NT2/D1 (cell line): ENCODE measurements around the gene P3H1.

Experiments
- DNase-seq: peaks from one replicate; pipeline ENCODE4 v3.0.0-alpha.2; 2011; ENCODE audit warnings: low read depth, low spot score
- H3K27me3 ChIP-seq: 2 replicates; pipeline ENCODE4 v1.6.0; 2011; ENCODE audit warnings: mild to moderate bottlenecking; ENCODE audit not compliant: insufficient read length, insufficient read depth
- H3K36me3 ChIP-seq: 2 replicates; pipeline ENCODE4 v1.6.1; 2011; ENCODE audit warnings: mild to moderate bottlenecking, low read length, mixed read lengths; ENCODE audit not compliant: insufficient read depth, insufficient read length
- H3K4me1 ChIP-seq: 2 replicates; pipeline ENCODE4 v1.5.1; 2011; ENCODE audit not compliant: insufficient read depth, insufficient read length
- H3K4me3 ChIP-seq: 2 replicates; pipeline ENCODE4 v1.5.1; 2011; ENCODE audit warnings: low read depth; ENCODE audit not compliant: insufficient read length
- H3K9ac ChIP-seq: 2 replicates; pipeline ENCODE4 v1.6.0; 2011; ENCODE audit warnings: low read depth; ENCODE audit not compliant: insufficient read length
- H3K9me3 ChIP-seq: 2 replicates; pipeline ENCODE4 v1.5.1; 2011; ENCODE audit warnings: mild to moderate bottlenecking, low read length; ENCODE audit not compliant: insufficient read depth
- SUZ12 ChIP-seq: IDR thresholded peaks from 2 replicates; pipeline ENCODE4 v1.6.1; 2011; ENCODE audit not compliant: insufficient read length, insufficient read depth; ENCODE audit errors: extremely low read depth
- YY1 ChIP-seq: IDR thresholded peaks from 2 replicates; pipeline ENCODE4 v1.6.1; 2011; ENCODE audit not compliant: insufficient read length, insufficient read depth
- ZNF274 ChIP-seq: IDR thresholded peaks from 2 replicates; pipeline ENCODE4 v1.6.1; 2011; ENCODE audit warnings: mild to moderate bottlenecking, low read depth, low read length

Gene P3H1

DNA sequence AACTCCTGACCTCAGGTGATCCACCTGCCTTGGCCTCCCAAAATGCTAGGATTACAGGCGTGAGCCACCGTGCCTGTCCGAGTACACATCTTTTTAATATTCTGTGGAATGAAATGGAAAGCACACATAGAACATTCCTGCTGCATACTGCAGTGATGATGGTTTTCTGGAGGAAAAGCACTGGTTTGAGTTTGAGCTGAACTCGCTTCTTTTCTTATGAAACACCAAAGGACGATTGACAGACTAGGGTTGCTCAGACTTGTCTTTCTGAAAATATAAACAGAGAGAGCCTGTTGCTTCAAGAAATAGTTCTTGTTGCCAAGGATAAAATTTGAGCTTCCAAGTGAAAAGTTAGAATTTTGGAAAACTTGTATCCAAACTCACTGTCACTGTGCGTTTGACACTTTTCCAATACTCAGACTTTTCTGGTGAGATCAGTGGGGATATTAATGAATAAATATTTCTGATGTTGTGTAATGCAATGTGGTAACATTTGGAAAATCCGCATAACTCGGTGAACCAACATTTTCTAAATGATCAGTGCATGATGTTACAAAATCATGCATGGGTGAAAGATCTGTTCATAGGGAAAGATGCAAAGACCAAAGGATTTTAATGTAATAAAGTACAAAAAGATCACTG is 35.1 kb upstream of the P3H1 start:
- Histone ChIP-seq H3K4me1 (no peaks in the 10 kb centered on the region), H3K4me3 (no peak overlapping the region), H3K36me3 (peaks cover 15% of the 10 kb centered on the region), H3K9me3 (peaks cover 20% of the 10 kb centered on the region; the same call in 1 of the 2 replicates), H3K9ac (no peak overlapping the region), H3K27me3 (no peaks in the 10 kb centered on the region)
- DNase-seq: no peak
- TF ChIP-seq ZNF274 (no peak), YY1 (no peak), SUZ12 (no peak)

DNA sequence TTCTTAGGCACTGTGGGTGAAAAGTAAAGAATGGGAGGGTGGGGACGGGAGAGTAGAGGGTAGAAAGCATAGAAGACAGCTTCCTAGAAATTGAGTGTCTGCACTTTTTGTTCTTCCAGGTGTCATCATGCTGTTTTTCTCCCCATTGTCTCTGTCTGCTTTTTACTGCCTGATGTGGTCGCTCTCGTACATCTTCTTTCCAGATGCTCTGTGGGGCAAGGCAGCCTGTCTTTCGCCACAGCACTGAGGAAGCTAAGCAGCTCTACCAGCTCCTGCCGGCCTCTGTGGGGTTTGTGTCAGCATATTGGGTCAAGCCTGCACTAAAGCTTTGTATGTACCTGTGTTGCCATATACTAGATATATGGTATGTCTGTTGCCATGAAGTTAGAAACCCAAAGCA is 31.2 kb upstream of the P3H1 start:
- DNase-seq: no peak
- Histone ChIP-seq H3K4me3 (no peak overlapping the region), H3K4me1 (no peaks in the 10 kb centered on the region), H3K27me3 (no peaks in the 10 kb centered on the region), H3K9ac (no peak overlapping the region), H3K36me3 (no peaks in the 10 kb centered on the region), H3K9me3 (no peaks in the 10 kb centered on the region)
- TF ChIP-seq YY1 (no peak), ZNF274 (no peak), SUZ12 (no peak)

DNA sequence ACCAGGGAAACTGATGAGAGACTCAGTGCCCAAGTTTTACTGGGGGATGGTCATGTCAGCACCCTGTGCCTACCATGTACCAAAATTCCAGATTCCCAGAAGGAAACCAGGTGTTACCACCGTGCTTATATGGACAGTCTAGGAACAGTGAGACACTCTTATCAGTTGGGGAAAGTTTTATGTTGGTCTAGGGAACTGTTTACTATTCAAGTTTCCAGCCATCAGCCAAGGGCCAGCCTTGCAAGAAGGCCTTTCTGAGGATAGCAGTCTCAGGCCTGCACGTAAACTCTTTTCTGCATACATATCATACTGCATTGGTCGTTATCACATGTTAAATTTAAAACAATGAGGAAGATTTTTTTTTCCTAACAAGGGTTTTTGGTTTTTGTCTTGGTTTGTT is 30.6 kb upstream of the P3H1 start:
- H3K36me3 ChIP-seq: no peaks in the 10 kb centered on the region
- no peaks in the 10 kb centered on the region for H3K27me3 ChIP-seq
- H3K9ac ChIP-seq: no peak overlapping the region
- no peaks in the 10 kb centered on the region for H3K9me3 ChIP-seq
- H3K4me1 ChIP-seq: no peaks in the 10 kb centered on the region
- H3K4me3 ChIP-seq: no peak overlapping the region
- DNase-seq: no peak
- TF ChIP-seq SUZ12 (no peak), ZNF274 (no peak)

DNA sequence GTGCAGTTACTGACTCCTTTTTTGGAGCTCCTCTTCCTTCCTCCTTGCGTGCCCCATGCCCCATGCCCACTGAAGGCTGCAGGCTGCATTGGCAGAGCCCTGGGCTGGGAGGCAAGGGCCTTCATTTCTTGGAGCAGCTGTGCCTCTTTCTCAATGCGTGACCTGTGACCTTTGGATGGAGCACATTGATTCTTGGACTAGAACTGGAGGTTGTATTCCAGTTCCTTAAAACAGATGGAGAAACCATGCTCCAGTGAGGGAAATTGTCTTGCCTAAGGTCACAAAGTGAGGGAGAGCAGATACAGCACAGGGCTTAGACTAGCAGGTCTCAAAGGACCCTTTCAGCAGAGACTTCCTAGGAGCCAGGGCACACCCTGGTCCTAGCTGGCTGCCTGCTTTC is 27.0 kb upstream of the P3H1 start:
- H3K4me1 ChIP-seq: no peaks in the 10 kb centered on the region
- TF ChIP-seq SUZ12 (no peak), YY1 (no peak), ZNF274 (no peak)
- H3K9ac ChIP-seq: no peak overlapping the region
- H3K36me3 ChIP-seq: no peaks in the 10 kb centered on the region
- no peak for DNase-seq
- no peak overlapping the region for H3K4me3 ChIP-seq
- no peaks in the 10 kb centered on the region for H3K9me3 ChIP-seq
- H3K27me3 ChIP-seq: no peaks in the 10 kb centered on the region

DNA sequence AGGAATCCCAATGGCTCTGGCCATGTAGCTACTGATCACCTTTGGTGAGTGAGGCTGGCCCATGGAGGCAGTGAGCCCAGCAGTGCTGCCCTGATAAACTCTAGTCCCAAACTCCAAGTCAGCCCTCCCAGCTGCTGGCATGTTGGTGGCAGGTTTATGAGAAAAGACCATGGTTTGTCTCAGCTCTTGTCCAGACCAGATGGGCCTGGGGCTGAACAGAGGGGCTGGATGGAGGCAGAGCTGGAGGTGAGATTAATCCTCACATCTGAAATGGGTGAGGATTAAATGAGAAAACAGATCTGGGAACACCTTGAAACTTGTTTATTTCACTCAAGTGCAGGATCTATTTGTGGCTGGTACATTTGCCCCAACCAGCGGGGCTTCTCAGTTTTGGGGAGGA is 21.2 kb upstream of the P3H1 start:
- TF ChIP-seq ZNF274 (no peak), YY1 (no peak), SUZ12 (no peak)
- no peaks in the 10 kb centered on the region for H3K9me3 ChIP-seq
- DNase-seq: no peak
- H3K36me3 ChIP-seq: peaks cover 20% of the 10 kb centered on the region
- no peak overlapping the region for H3K4me3 ChIP-seq
- H3K9ac ChIP-seq: no peak overlapping the region
- H3K27me3 ChIP-seq: no peaks in the 10 kb centered on the region
- H3K4me1 ChIP-seq: no peaks in the 10 kb centered on the region

DNA sequence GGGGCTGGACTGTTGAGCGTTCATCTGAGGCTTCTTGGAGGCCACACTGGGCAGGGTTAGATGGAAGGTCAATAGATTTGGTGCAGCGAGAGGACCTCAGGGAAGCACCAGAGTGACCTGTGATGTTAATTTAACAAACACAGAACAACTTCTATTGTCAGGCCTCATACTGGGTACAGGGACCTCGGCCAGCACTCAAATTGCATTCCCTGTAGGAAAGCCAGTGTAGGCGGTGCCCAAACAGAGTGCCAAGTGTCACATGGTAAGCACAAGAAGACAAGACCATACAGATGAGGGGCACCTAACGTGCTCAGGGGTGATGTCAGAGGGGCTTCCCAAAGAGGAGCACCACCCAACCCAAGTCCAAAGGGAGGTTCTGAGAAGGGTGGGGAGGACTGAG is 19.3 kb upstream of the P3H1 start:
- H3K4me1 ChIP-seq: no peaks in the 10 kb centered on the region
- no peak for DNase-seq
- H3K27me3 ChIP-seq: no peaks in the 10 kb centered on the region
- TF ChIP-seq SUZ12: no peak
- no peak for TF ChIP-seq YY1
- no peak for TF ChIP-seq ZNF274
- H3K9ac ChIP-seq: no peak overlapping the region
- no peaks in the 10 kb centered on the region for H3K9me3 ChIP-seq
- H3K4me3 ChIP-seq: no peak overlapping the region
- peaks cover 26% of the 10 kb centered on the region for H3K36me3 ChIP-seq

DNA sequence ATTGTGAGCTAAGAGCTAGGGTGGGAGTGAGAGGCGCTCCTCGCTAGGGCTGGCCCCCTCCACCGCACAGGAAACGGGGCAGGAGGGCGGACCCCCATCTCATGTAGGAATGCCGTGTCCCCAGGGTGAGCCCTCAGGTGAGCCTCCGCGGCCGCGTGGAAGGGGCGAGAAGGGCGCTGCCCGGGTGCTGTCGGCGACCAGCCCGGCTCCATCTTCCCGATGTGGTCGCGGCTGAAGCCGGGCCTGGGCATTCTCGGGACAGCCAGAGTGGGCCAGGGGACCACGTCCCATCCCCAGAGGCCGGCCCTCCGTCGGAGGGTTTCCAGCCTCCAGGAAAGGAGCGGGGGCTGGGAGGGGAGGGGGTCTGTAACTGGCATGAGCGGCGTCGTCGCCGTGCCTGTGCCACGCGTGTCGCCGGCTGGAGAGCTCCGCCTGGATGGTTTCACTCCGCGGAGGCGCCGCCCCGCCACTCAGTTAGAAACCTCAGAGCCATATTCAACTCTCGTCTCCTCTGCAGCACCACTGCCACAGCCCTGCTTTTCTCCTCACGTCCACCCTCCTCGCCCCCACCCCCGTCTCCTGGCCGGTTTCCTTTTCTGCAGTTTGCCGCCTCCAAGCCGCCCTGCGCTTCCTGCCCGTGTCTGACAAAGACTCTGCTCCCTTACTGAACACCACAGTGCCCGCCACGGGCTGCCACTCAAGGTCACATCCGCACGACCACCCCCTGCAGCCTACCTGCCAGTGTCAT is 18.3 kb upstream of the P3H1 start, which contains the start of gene TMEM269:
TSS of gene TMEM269 (plus strand) at position 46 of the 748 bp plus-strand sequence. CDS start 4,903 bp downstream, outside the sequence.
- Histone ChIP-seq H3K9me3 (no peaks in the 10 kb centered on the region), H3K27me3 (no peaks in the 10 kb centered on the region), H3K36me3 (peaks cover 36% of the 10 kb centered on the region), H3K4me1 (no peaks in the 10 kb centered on the region), H3K9ac (no peak within 1 kb of the TSS), H3K4me3 (no peak within 1 kb of the TSS)
- no peak for TF ChIP-seq YY1
- no peak for TF ChIP-seq SUZ12
- no peak for TF ChIP-seq ZNF274
- DNase-seq: no peak
